Hepatocyte (in vitro differentiated cells): ENCODE results near the gene MET. TPM values are rescaled to one million over a fixed set of nuclear protein-coding genes. Genes with fewer than 3 reads are reported as not detected.

Source experiments
- DNase-seq: peaks from one replicate; pipeline ENCODE4 v3.0.0-alpha.2; 2016; ENCODE audit warnings: low spot score
- H2AFZ ChIP-seq: fragments of 200-600 bp; sonication (generic); 2 replicates; pipeline ENCODE4 v1.6.0; 2016; ENCODE audit warnings: antibody characterized with exemption, mild to moderate bottlenecking
- H3K27ac ChIP-seq: fragments of 200-600 bp; sonication (generic); 2 replicates; pipeline ENCODE4 v1.5.1; 2016; ENCODE audit warnings: mild to moderate bottlenecking
- H3K27me3 ChIP-seq: fragments of 200-600 bp; sonication (generic); 2 replicates; pipeline ENCODE4 v1.6.1; 2016
- H3K36me3 ChIP-seq: fragments of 200-600 bp; sonication (generic); replicated peaks from 2 replicates; pipeline ENCODE4 v1.5.1; 2016; ENCODE audit warnings: low read depth; ENCODE audit not compliant: insufficient read depth
- H3K4me1 ChIP-seq: fragments of 200-600 bp; sonication (generic); 2 replicates; pipeline ENCODE4 v1.5.1; 2016; ENCODE audit warnings: mild to moderate bottlenecking, moderate library complexity; ENCODE audit not compliant: insufficient read depth
- H3K4me2 ChIP-seq: fragments of 200-600 bp; sonication (generic); 2 replicates; pipeline ENCODE4 v1.6.0; 2016
- H3K4me3 ChIP-seq: fragments of 200-600 bp; sonication (generic); 2 replicates; pipeline ENCODE4 v1.5.1; 2016; ENCODE audit warnings: mild to moderate bottlenecking
- H3K79me2 ChIP-seq: fragments of 200-600 bp; sonication (generic); 2 replicates; pipeline ENCODE4 v1.6.0; 2017; ENCODE audit warnings: mild to moderate bottlenecking
- H3K9me2 ChIP-seq: fragments of 200-600 bp; sonication (generic); replicated peaks from 2 replicates; pipeline ENCODE4 v1.6.0; 2017; ENCODE audit warnings: mild to moderate bottlenecking; ENCODE audit not compliant: insufficient read depth
- H3K9me3 ChIP-seq: fragments of 200-600 bp; sonication (generic); 2 replicates; pipeline ENCODE4 v1.5.1; 2016; ENCODE audit warnings: low read depth, mild to moderate bottlenecking
- H4K20me1 ChIP-seq: fragments of 200-600 bp; sonication (generic); 2 replicates; pipeline ENCODE4 v1.6.0; 2016; ENCODE audit warnings: mild to moderate bottlenecking; ENCODE audit not compliant: insufficient read depth, poor library complexity, severe bottlenecking
- CTCF ChIP-seq: fragments of 200-600 bp; sonication (generic); IDR thresholded peaks from 2 replicates; pipeline ENCODE4 v1.5.1; 2016; ENCODE audit warnings: antibody characterized with exemption, mild to moderate bottlenecking; ENCODE audit not compliant: poor library complexity
- EZH2 ChIP-seq: fragments of 200-600 bp; sonication (generic); IDR thresholded peaks from 2 replicates; pipeline ENCODE4 v1.6.1; 2016; ENCODE audit warnings: antibody characterized with exemption, mild to moderate bottlenecking, borderline replicate concordance
- EZH2phosphoT487 ChIP-seq: fragments of 200-600 bp; sonication (generic); IDR thresholded peaks from one replicate; pipeline ENCODE4 v1.6.1; 2018; ENCODE audit warnings: antibody characterized with exemption, mild to moderate bottlenecking, low read depth, moderate library complexity; ENCODE audit not compliant: unreplicated experiment, severe bottlenecking
- WGBS: methylation state at CpG from one replicate; pipeline ENCODE4 v1.1.6; 2016; ENCODE audit warnings: low lambda C conversion rate; ENCODE audit errors: missing lambda C conversion rate; 5-methylcytosine and 5-hydroxymethylcytosine counted together
- polyA plus RNA-seq: library from polyadenylated mRNA; unstranded; fragments of >200 nt; fragmentation: Nextera tagmentation; extraction: Ambion mirVana; gene quantifications from 2 replicates; pipeline ENCODE4 v1.2.1, GENCODE V29; 2016
- total RNA-seq: library from RNA; depleted of rRNA; stranded (reverse); fragments of >200 nt; gene quantifications from 2 replicates; pipeline ENCODE4 v1.2.3, GENCODE V29; 2014

The MET gene
- total and polyA plus RNA-seq, 2 experiments from 2014 or later, result 12.7 to 35.7 TPM

GRCh38 chr7:116675812-116676355, 3.9 kb downstream of the MET start:
- H3K4me3 ChIP-seq, result no peak overlapping the region
- H3K9me2 ChIP-seq, result no peaks in the 10 kb centered on the region
- no peaks in the 10 kb centered on the region for H3K4me1 ChIP-seq
- WGBS, result 82% methylated on average over 6 of the region's 6 CpGs
- no peak overlapping the region for H3K27ac ChIP-seq
- TF ChIP-seq CTCF (no peak), EZH2 (no peak), EZH2phosphoT487 (no peak)
- H4K20me1 ChIP-seq, result no peaks in the 10 kb centered on the region
- H3K36me3 ChIP-seq, result no peaks in the 10 kb centered on the region
- no peak overlapping the region for H3K4me2 ChIP-seq
- H3K79me2 ChIP-seq, result peaks cover 72% of the 10 kb centered on the region
- DNase-seq, result no peak
- H3K27me3 ChIP-seq, result no peaks in the 10 kb centered on the region
- no peaks in the 10 kb centered on the region for H3K9me3 ChIP-seq
- no peak overlapping the region for H2AFZ ChIP-seq

GRCh38 chr7:116678780-116679179, 6.8 kb downstream of the MET start:
- Histone ChIP-seq H3K4me3 (no peak overlapping the region), H3K27ac (no peak overlapping the region), H4K20me1 (no peaks in the 10 kb centered on the region), H3K79me2 (peaks cover 86% of the 10 kb centered on the region), H3K36me3 (no peaks in the 10 kb centered on the region), H3K4me1 (no peaks in the 10 kb centered on the region), H3K9me2 (no peaks in the 10 kb centered on the region), H3K9me3 (no peaks in the 10 kb centered on the region), H3K27me3 (no peaks in the 10 kb centered on the region), H3K4me2 (no peak overlapping the region), H2AFZ (no peak overlapping the region)
- TF ChIP-seq EZH2 (no peak), CTCF (no peak), EZH2phosphoT487 (no peak)
- WGBS, result 95% methylated on average over 1 of the region's 1 CpG
- DNase-seq, result no peak

GRCh38 chr7:116679500-116679899, 7.5 kb downstream of the MET start:
- Histone ChIP-seq H3K36me3 (no peaks in the 10 kb centered on the region), H3K27me3 (no peaks in the 10 kb centered on the region), H3K79me2 (peaks cover 84% of the 10 kb centered on the region), H3K9me3 (no peaks in the 10 kb centered on the region), H3K4me3 (no peak overlapping the region), H2AFZ (no peak overlapping the region), H3K4me2 (no peak overlapping the region), H4K20me1 (no peaks in the 10 kb centered on the region), H3K4me1 (no peaks in the 10 kb centered on the region), H3K27ac (no peak overlapping the region), H3K9me2 (no peaks in the 10 kb centered on the region)
- no peak for TF ChIP-seq CTCF
- TF ChIP-seq EZH2phosphoT487, result no peak
- TF ChIP-seq EZH2, result no peak
- DNase-seq, result no peak
- WGBS, result 88% methylated on average over 4 of the region's 4 CpGs
